ENCODE data around the gene STOX2. TPM values are rescaled to one million over a fixed set of nuclear protein-coding genes. Genes with fewer than 3 reads are reported as not detected.

STOX2 gene
- total and polyA plus RNA-seq, 2 of the 8 experiments (the other 6 are each of a cell fraction or from before 2014, with no cell fraction given): 5.5 to 20.0 TPM

- TF ChIP-seq BCL11A (IDR thresholded peaks at IDR 0.05; ENCODE audit: low read depth in 2 of 2, low read length in 2 of 2): no peak
- no peak for TF ChIP-seq SRF (IDR thresholded peaks at IDR 0.05; ENCODE audit: low read depth, low read length)
- TF ChIP-seq TEAD4 (IDR thresholded peaks at IDR 0.05; ENCODE audit: low read depth, low read length): no peak
- TF ChIP-seq SP1 (IDR thresholded peaks at IDR 0.05; ENCODE audit: low read depth, low read length): no peak
- no peak for TF ChIP-seq GTF2F1 (IDR thresholded peaks at IDR 0.05; ENCODE audit: borderline replicate concordance, low read depth, low read length)
- no peak for TF ChIP-seq SIX5 (IDR thresholded peaks at IDR 0.05; ENCODE audit: low read depth, low read length)
- TF ChIP-seq BRCA1 (IDR thresholded peaks at IDR 0.05; ENCODE audit: low read depth, low read length): no peak
- no peak for TF ChIP-seq RAD21 (IDR thresholded peaks at IDR 0.05 in 1 of 2, conservative IDR thresholded peaks at IDR 0.05 in 1 of 2; ENCODE audit: low read depth in 2 of 2, low read length in 2 of 2)
- TF ChIP-seq KDM1A (IDR thresholded peaks at IDR 0.05; ENCODE audit: borderline replicate concordance, low read length): no peak
- TF ChIP-seq RBBP5 (IDR thresholded peaks at IDR 0.05; ENCODE audit: borderline replicate concordance, low read depth, low read length): no peak
Measured at GRCh38 chr4:183986971-183987946, 82.2 kb downstream of the STOX2 start (continued).
